HG02588 (cell line): ENCODE data around the gene ST3GAL4.

Experiments
- ATAC-seq: cut with Tn5 transposase; IDR thresholded peaks from one replicate; pipeline ENCODE4 v1.9.1; 2021; ENCODE audit warnings: mild to moderate bottlenecking, moderate library complexity; ENCODE audit not compliant: unreplicated experiment

Gene ST3GAL4

GRCh38 chr11:126440792-126441514, 85.5 kb downstream of the ST3GAL4 start:
- ATAC-seq, result peak; percentile 71

GRCh38 chr11:126443120-126443519, 87.6 kb downstream of the ST3GAL4 start:
- no peak for ATAC-seq

- no peak for ATAC-seq
These were observed 88.6 kb downstream of the ST3GAL4 start for GRCh38 chr11:126444072-126444471.

- no peak for ATAC-seq
These were observed 91.1 kb downstream of the ST3GAL4 start for GRCh38 chr11:126446581-126446980.

GRCh38 chr11:126450198-126450597, 94.7 kb downstream of the ST3GAL4 start:
- no peak for ATAC-seq

- no peak for ATAC-seq
These were observed 95.3 kb downstream of the ST3GAL4 start for GRCh38 chr11:126450806-126451205.

- ATAC-seq, result no peak
These were observed 95.8 kb downstream of the ST3GAL4 start for GRCh38 chr11:126451211-126451802.

- no peak for ATAC-seq
These were observed 97.0 kb downstream of the ST3GAL4 start for GRCh38 chr11:126452241-126453101.

- no peak for ATAC-seq
These were observed 100.6 kb downstream of the ST3GAL4 start for GRCh38 chr11:126456089-126456488.

- no peak for ATAC-seq
These were observed 101.5 kb downstream of the ST3GAL4 start for GRCh38 chr11:126456783-126457542.

GRCh38 chr11:126457817-126458216, 102.3 kb downstream of the ST3GAL4 start:
- no peak for ATAC-seq

- ATAC-seq, result no peak
These were observed 104.3 kb downstream of the ST3GAL4 start for GRCh38 chr11:126459691-126460281.

- ATAC-seq, result no peak
These were observed 105.1 kb downstream of the ST3GAL4 start for GRCh38 chr11:126460417-126461095.

- no peak for ATAC-seq
These were observed 105.6 kb downstream of the ST3GAL4 start for GRCh38 chr11:126461096-126461440.

GRCh38 chr11:126461996-126462395, 106.5 kb downstream of the ST3GAL4 start:
- no peak for ATAC-seq

- no peak for ATAC-seq
These were observed 106.9 kb downstream of the ST3GAL4 start for GRCh38 chr11:126462422-126462821.
